ENCODE data around the gene TSBP1. TPM values are rescaled to one million over a fixed set of nuclear protein-coding genes. Genes with fewer than 3 reads are reported as not detected.

Gene TSBP1
- total and polyA plus RNA-seq, 2 of the 8 experiments (the other 6 are each of a cell fraction or from before 2014, with no cell fraction given), result not detected

- Histone ChIP-seq H2AK5ac (ENCODE audit: low read depth, low read length) (no peak overlapping the region), H3K79me1 (ENCODE audit: low read depth, low read length) (no peaks in the 10 kb centered on the region), H4K5ac (ENCODE audit: insufficient read length, low read depth, low read length) (no peak overlapping the region), H3K23ac (ENCODE audit: insufficient read length) (no peak overlapping the region), H4K20me1 (replicated peaks in 1 of 2; ENCODE audit: control insufficient read depth in 1 of 2, insufficient read depth in 2 of 2, low read length in 2 of 2) (peaks cover 0 to 1% of the 10 kb centered on the region in 2 experiments), H3K27me3 (replicated peaks in 1 of 4; ENCODE audit: control insufficient read depth in 3 of 4, extremely low read depth in 1 of 4, insufficient read depth in 3 of 4, low read length in 3 of 4) (peaks cover 0 to 12% (median 1%) of the 10 kb centered on the region in 4 experiments; a peak in 1 of 7 replicates), H3K36me3 (ENCODE audit: control insufficient read depth in 2 of 4, insufficient read depth in 4 of 4, low read length in 3 of 4) (no peaks in the 10 kb centered on the region), H3K56ac (replicated peaks; ENCODE audit: insufficient read length, low read depth, low read length) (no peak overlapping the region), H2BK12ac (ENCODE audit: low read depth, low read length) (no peak overlapping the region), H3K4me2 (ENCODE audit: insufficient read depth in 1 of 2, low read depth in 2 of 2, low read length in 2 of 2) (peak overlapping the region; percentile 45 to 61; a peak in 2 of 4 replicates), H2BK15ac (ENCODE audit: low read length) (no peak overlapping the region), H3K4me1 (replicated peaks in 1 of 4; ENCODE audit: control insufficient read depth in 3 of 4, insufficient read depth in 4 of 4, low read length in 3 of 4) (no peaks in the 10 kb centered on the region), H3K4me3 (ENCODE audit: extremely low read depth in 1 of 4, insufficient read depth in 2 of 4, low read depth in 3 of 4, low read length in 4 of 4) (peak overlapping the region in 1 of 4 experiments; percentile 56; a peak in 1 of 8 replicates), H3K14ac (ENCODE audit: insufficient read length) (no peak overlapping the region), H3K9me3 (ENCODE audit: insufficient read depth in 2 of 2, low read depth in 1 of 2, low read length in 1 of 2) (no peaks in the 10 kb centered on the region), H2BK5ac (ENCODE audit: low read depth, low read length) (no peak overlapping the region), H3K79me2 (ENCODE audit: control insufficient read depth in 1 of 2, insufficient read depth in 2 of 2, low read length in 2 of 2) (no peaks in the 10 kb centered on the region), H2BK20ac (ENCODE audit: low read length) (no peak overlapping the region), H3K18ac (ENCODE audit: extremely low read depth, low read length) (no peak overlapping the region), H3K4ac (replicated peaks; ENCODE audit: insufficient read length, low read depth, low read length) (no peak overlapping the region), H2AFZ (ENCODE audit: low read length) (peak overlapping the region; percentile 78), H4K8ac (ENCODE audit: extremely low read depth, insufficient read depth, low read length) (no peak overlapping the region), H3K27ac (ENCODE audit: low read depth, low read length) (no peak overlapping the region), H2BK120ac (replicated peaks; ENCODE audit: low read depth, low read length) (no peak overlapping the region), H4K91ac (replicated peaks; ENCODE audit: insufficient read length, low read length) (no peak overlapping the region), H3K9ac (replicated peaks in 1 of 4; ENCODE audit: extremely low read depth in 1 of 4, low read depth in 3 of 4, low read length in 3 of 4) (no peak overlapping the region), H3K23me2 (ENCODE audit: low read depth, low read length) (no peaks in the 10 kb centered on the region)
- no peak for FAIRE-seq
- 0 out of 2 replicates have a peak, but pooled peaks have one; percentile 48 for TF ChIP-seq YY1 (IDR thresholded peaks at IDR 0.05; ENCODE audit: low read depth, low read length)
- no peak for TF ChIP-seq POLR2AphosphoS5 (IDR thresholded peaks at IDR 0.05; ENCODE audit: low read depth, low read length)
- CTCF ChIA-PET (ENCODE audit: partially characterized antibody), result interaction anchor here (0.7 to 5.7 kb wide), 11 partner anchors 9 to 375 kb away, joined by 3 to 54 read pairs (median 6); no protein-coding TSS in a partner anchor
- 94% methylated on average over 3 of the region's 3 CpGs; no CpG with 5 or more reads in 1 of the 2 experiments for WGBS, 2 experiments (ENCODE audit: extremely low coverage in 1 of 2, insufficient coverage in 1 of 2, insufficient read length in 1 of 2, insufficient replicate concordance in 2 of 2, low coverage in 1 of 2, low lambda C conversion rate in 2 of 2, missing lambda C conversion rate in 1 of 2)
- POLR2A ChIA-PET (ENCODE audit: partially characterized antibody), result interaction anchor here (1.9 kb wide), 1 partner anchor 284 kb away, joined by 5 read pairs; no protein-coding TSS in a partner anchor
- DNase-seq (ENCODE audit: low read depth in 1 of 2, low spot score in 2 of 2), result no peak
These were observed 44.3 kb upstream of the TSBP1 start for GRCh38 chr6:32416036-32416435.
